BJ (cell line): Measurements from ENCODE around the gene ZNF33A. TPM values are rescaled to one million over a fixed set of nuclear protein-coding genes. Genes with fewer than 3 reads are reported as not detected.
A peak's percentile ranks its signal among the peaks of the same experiment; 100 is the strongest.

Experiments
- CTCF ChIA-PET: fragments of 350-600 bp; formaldehyde crosslinking; extraction: SDS; loops from one replicate; lab custom pipeline; 2021; ENCODE audit warnings: antibody characterized with exemption, inconsistent platforms; lab: Yijun Ruan, JAX
- POLR2A ChIA-PET: fragments of 300-600 bp; sonication (Branson Sonifier 250); formaldehyde crosslinking; extraction: SDS; loops from one replicate; lab custom pipeline; 2021; ENCODE audit warnings: antibody characterized with exemption; lab: Charles Lee
- DNase-seq: peaks from one replicate; pipeline ENCODE4 v3.0.0-alpha.2; 2011; ENCODE audit warnings: low read depth
- H3K27me3 ChIP-seq: 2 replicates; pipeline ENCODE4 v1.6.0; 2011; ENCODE audit warnings: low read length; ENCODE audit not compliant: control insufficient read depth, insufficient read depth
- H3K36me3 ChIP-seq: 2 replicates; pipeline ENCODE4 v1.5.1; 2011; ENCODE audit warnings: low read length; ENCODE audit not compliant: control insufficient read depth, insufficient read depth
- H3K4me3 ChIP-seq: 2 replicates; pipeline ENCODE4 v1.5.1; 2011; ENCODE audit warnings: low read depth, mild to moderate bottlenecking, control low read depth, low read length
- polyA plus RNA-seq: library from polyadenylated mRNA; depleted of rRNA; stranded (reverse); fragments of >200 nt; gene quantifications from 2 replicates; pipeline ENCODE4 v1.2.3, GENCODE V29; 2011; rRNA removed
- small RNA-seq: library from RNA; depleted of rRNA; stranded (forward); fragments of <200 nt; gene quantifications from one replicate; pipeline ENCODE3, GENCODE V24; 2012; ENCODE audit warnings: low replicate concordance, low read depth; ENCODE audit not compliant: insufficient read length
- TF ChIP-seq, protein P1 (sequence below): IDR thresholded peaks from 2 replicates; pipeline ENCODE4 v1.5.1; 2011; ENCODE audit warnings: low read depth, mild to moderate bottlenecking, control low read depth, inconsistent platforms, low read length, moderate library complexity; ENCODE audit not compliant: insufficient read depth

ZNF33A gene
- polyA plus RNA-seq, 1 experiment: 3.9 TPM

DNA sequence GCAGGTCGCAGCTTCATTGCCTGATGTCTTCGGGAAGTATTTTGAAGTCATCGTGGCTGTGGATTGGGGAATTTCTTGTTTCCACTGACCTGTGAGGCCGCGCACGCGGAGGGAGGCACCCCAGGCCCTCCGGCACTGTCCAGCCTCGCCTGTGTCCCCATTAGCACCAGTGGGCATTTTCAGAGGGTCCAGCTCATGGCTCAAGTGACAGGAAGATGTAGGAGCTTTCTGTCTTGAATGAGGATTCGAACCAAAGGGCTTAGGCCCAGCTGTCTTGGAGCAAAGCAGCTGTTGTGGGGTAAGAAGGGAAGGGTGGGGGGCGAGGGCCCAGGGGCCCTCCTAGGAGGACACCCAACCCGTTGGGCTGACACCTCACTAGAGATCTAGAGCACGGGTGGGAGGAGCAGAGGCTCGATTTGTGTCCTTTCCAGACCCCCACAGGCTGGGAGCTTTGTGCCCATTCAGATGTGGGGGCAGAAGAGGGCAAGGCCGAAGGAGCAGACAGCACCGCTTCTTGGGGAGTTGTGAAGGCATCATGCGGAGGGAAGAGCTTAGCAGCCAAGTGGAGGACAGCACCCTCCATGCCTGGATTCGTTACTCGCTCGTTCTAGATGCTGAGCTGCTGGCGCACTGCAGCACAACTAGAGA is 84.6 kb downstream of the ZNF33A start:
- TF ChIP-seq, protein P1, sequence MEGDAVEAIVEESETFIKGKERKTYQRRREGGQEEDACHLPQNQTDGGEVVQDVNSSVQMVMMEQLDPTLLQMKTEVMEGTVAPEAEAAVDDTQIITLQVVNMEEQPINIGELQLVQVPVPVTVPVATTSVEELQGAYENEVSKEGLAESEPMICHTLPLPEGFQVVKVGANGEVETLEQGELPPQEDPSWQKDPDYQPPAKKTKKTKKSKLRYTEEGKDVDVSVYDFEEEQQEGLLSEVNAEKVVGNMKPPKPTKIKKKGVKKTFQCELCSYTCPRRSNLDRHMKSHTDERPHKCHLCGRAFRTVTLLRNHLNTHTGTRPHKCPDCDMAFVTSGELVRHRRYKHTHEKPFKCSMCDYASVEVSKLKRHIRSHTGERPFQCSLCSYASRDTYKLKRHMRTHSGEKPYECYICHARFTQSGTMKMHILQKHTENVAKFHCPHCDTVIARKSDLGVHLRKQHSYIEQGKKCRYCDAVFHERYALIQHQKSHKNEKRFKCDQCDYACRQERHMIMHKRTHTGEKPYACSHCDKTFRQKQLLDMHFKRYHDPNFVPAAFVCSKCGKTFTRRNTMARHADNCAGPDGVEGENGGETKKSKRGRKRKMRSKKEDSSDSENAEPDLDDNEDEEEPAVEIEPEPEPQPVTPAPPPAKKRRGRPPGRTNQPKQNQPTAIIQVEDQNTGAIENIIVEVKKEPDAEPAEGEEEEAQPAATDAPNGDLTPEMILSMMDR: no peak
- Histone ChIP-seq H3K4me3 (peak overlapping the region; percentile 78), H3K36me3 (peaks cover 2% of the 10 kb centered on the region; the same call in 1 of the 2 replicates), H3K27me3 (no peaks in the 10 kb centered on the region)
- no peak for DNase-seq
- ChIA-PET POLR2A (no interaction called here), CTCF (interaction anchor here (1.1 kb wide), 1 partner anchor 118 kb away, joined by 3 read pairs; no protein-coding TSS in a partner anchor)

DNA sequence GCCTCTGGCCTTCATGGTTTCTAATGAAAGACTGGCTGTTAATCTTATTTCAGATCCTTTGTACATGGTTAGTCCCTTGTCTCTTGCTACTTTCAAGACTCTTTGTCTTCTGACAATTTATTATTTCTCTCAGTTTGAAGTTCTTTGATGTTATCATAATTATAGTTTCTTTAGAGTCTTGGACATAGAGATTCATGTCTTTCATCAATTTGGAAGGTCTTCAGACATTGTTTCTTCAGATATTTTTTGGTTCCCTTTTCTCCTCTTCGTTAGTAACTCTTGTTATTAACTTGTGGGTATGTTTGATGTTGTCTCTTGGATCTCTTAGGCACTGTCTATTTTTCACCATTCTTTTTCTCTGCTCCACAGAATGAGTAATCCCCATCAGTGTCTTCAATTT is 92.4 kb downstream of the ZNF33A start:
- TF ChIP-seq, protein P1: no peak
- POLR2A ChIA-PET: no interaction called here
- Histone ChIP-seq H3K4me3 (no peak overlapping the region), H3K27me3 (no peaks in the 10 kb centered on the region), H3K36me3 (peaks cover 4% of the 10 kb centered on the region; the same call in 1 of the 2 replicates)
- no peak for DNase-seq
- CTCF ChIA-PET: no interaction called here

DNA sequence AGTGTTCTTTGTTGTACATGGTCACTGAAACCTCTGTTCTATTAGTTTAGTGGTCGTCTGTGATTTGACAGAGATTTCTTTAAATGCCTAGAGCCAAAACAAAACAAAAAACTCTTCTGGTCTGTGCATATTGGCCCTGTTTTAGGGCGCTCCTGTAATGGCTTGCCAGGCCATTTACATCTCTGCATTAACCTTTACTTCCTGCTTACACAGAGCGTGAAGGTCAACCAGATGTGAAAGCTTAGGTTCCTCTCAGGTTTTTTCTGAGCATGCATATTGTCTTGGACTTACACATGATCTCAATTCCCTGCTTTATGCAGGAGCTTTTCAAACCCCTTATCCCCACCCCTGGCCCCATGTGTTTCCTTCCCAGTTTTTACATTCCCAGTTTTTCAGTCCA is 93.3 kb downstream of the ZNF33A start:
- Histone ChIP-seq H3K27me3 (no peaks in the 10 kb centered on the region), H3K36me3 (peaks cover 4% of the 10 kb centered on the region; the same call in 1 of the 2 replicates), H3K4me3 (no peak overlapping the region)
- TF ChIP-seq, protein P1: no peak
- no peak for DNase-seq
- POLR2A ChIA-PET: no interaction called here
- CTCF ChIA-PET: interaction anchor here (0.6 kb wide), 1 partner anchor 228 kb away, joined by 5 read pairs; no protein-coding TSS in a partner anchor

DNA sequence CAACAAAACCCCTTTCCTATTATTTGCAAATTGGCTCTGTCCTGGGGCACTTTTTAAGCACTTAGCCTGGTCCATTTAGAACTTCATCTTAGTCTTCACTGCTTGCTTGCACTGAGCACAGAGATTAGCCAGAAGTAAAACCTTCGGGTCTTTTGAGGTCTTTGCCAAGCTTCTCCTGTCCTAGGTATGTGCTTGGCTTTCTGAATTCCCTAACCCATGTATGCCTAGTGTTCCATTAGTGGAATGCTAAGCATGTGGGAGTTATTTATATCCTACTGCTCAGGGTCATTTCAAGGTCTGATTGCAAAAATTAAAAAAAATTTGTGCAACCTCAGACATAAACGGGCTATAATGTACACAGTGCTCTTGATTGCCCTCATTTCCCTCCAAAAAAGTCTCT is 101.7 kb downstream of the ZNF33A start:
- no peaks in the 10 kb centered on the region for H3K27me3 ChIP-seq
- CTCF ChIA-PET: no interaction called here
- H3K4me3 ChIP-seq: no peak overlapping the region
- DNase-seq: no peak
- POLR2A ChIA-PET: no interaction called here
- peaks cover 5% of the 10 kb centered on the region; the same call in 1 of the 2 replicates for H3K36me3 ChIP-seq
- TF ChIP-seq, protein P1: no peak

Small RNA genes within 50 kb of the gene (small RNA-seq; reads per million reads assigned to genes)
- gene AL161931.1 (not detected), gene FXYD6P2 (not detected), gene RF00019 (not detected), gene RNU6-795P (not detected)

Other genes starting within 250 kb of the ZNF33A start
- 3.4 and 5.8 TPM in 2 replicates for gene ZNF248, start 153.1 kb upstream of the ZNF33A start, polyA plus RNA-seq
- gene ZNF25, start 34.0 kb upstream of the ZNF33A start, polyA plus RNA-seq: 5.0 and 9.2 TPM in 2 replicates
- 6.2 and 8.2 TPM in 2 replicates for gene ZNF37A, start 83.7 kb downstream of the ZNF33A start, polyA plus RNA-seq